Activated naive CD4-positive, alpha-beta T cell (primary cell): Measurements from ENCODE around the gene RTL1.

ENCODE experiments used
- DNase-seq, 4 experiments: peaks; one replicate each; lab custom pipeline; 2025; lab: John Stamatoyannopoulos, UW

The RTL1 gene

GRCh38 chr14:100865682-100866591, 37.6 kb downstream of the RTL1 start:
- no peak for DNase-seq

- DNase-seq: no peak
These were observed 38.4 kb downstream of the RTL1 start for GRCh38 chr14:100864960-100865681.

GRCh38 chr14:100864206-100864605, 39.3 kb downstream of the RTL1 start:
- DNase-seq: no peak

- no peak for DNase-seq
These were observed 40.7 kb downstream of the RTL1 start for GRCh38 chr14:100862793-100863192.

GRCh38 chr14:100862277-100862676, 41.2 kb downstream of the RTL1 start:
- no peak for DNase-seq

GRCh38 chr14:100861937-100862247, 41.6 kb downstream of the RTL1 start:
- no peak for DNase-seq

- DNase-seq: no peak
These were observed 42.2 kb downstream of the RTL1 start for GRCh38 chr14:100861188-100861936.

- DNase-seq: no peak
These were observed 42.9 kb downstream of the RTL1 start for GRCh38 chr14:100860556-100861187.

GRCh38 chr14:100859781-100860180, 43.7 kb downstream of the RTL1 start:
- no peak for DNase-seq

GRCh38 chr14:100858838-100859220, 44.7 kb downstream of the RTL1 start:
- DNase-seq: no peak

GRCh38 chr14:100857923-100858837, 45.3 kb downstream of the RTL1 start:
- no peak for DNase-seq

GRCh38 chr14:100857233-100857922, 46.1 kb downstream of the RTL1 start:
- no peak for DNase-seq

GRCh38 chr14:100856056-100856950, 47.2 kb downstream of the RTL1 start:
- DNase-seq: no peak

GRCh38 chr14:100855256-100855930, 48.1 kb downstream of the RTL1 start:
- no peak for DNase-seq

- no peak for DNase-seq
These were observed 49.1 kb downstream of the RTL1 start for GRCh38 chr14:100854435-100854834.

- no peak for DNase-seq
These were observed 51.4 kb downstream of the RTL1 start for GRCh38 chr14:100851946-100852620.

GRCh38 chr14:100851586-100851916, 52.0 kb downstream of the RTL1 start:
- DNase-seq: no peak

GRCh38 chr14:100850841-100851585, 52.5 kb downstream of the RTL1 start:
- peak; percentile 44 to 74 (median 69) for DNase-seq
